Stimulated activated CD4-positive, alpha-beta T cell treated with anti-CD3 and anti-CD28 coated beads, Interleukin-2, amount 100 ng/mL, for 24 hours (primary cell): ENCODE results near the gene INPPL1.
A peak's percentile ranks its signal among the peaks of the same experiment; 100 is the strongest.
"Not testable (repeated sequence)": the region's sequence is repeated elsewhere in the genome, so short reads cannot be mapped to it uniquely, and the experiment has no call there.

ENCODE experiments used
- DNase-seq, 2 donors: peaks; one replicate each; pipeline ENCODE4 v3.0.0-alpha.2; 2020

The INPPL1 gene

GRCh38 chr11:72224564-72225410 lies at the start of gene INPPL1:
INPPL1 (plus strand) TSS chr11:72224767; CDS start chr11:72224985, 218 bp downstream.
- peak; percentile 54 to 58 for DNase-seq

GRCh38 chr11:72177656-72178055 lies 46.9 kb upstream of the INPPL1 start:
- no peak for DNase-seq

GRCh38 chr11:72179049-72179803 lies 45.3 kb upstream of the INPPL1 start:
- DNase-seq = no peak

DNA sequence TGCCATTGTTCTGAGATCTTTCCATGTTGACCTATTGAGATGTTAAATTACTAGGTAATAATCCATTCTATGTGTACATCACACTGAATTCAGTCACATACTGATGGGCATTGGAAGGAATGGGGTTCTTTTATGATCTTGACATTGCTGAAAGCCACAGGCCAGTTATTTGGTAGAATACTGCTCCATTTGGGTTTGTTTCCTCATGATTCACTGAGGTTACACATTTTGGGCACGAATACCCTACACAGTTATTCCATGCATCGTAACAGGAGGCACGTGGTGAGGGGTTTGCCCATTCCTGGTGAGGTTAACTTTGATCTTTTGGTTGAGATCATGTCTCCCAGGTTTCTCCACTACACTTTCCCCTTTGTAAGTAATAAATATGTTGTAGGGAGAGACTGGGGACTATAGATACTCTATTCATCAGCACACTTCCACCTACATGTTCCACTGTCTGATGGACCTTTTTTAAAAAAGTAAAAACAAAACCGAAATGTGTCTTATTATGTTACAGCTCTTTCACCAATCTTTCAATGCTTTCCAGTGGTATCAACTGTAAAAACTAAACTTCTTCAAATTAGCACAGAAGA lies 44.7 kb upstream of the INPPL1 start:
- DNase-seq = peak in 1 of 2 donors; percentile 9

GRCh38 chr11:72180892-72181552 lies 43.5 kb upstream of the INPPL1 start:
- not testable (repeated sequence) for DNase-seq

- not testable (repeated sequence) for DNase-seq
These were observed 43.0 kb upstream of the INPPL1 start for GRCh38 chr11:72181553-72181958.

DNA sequence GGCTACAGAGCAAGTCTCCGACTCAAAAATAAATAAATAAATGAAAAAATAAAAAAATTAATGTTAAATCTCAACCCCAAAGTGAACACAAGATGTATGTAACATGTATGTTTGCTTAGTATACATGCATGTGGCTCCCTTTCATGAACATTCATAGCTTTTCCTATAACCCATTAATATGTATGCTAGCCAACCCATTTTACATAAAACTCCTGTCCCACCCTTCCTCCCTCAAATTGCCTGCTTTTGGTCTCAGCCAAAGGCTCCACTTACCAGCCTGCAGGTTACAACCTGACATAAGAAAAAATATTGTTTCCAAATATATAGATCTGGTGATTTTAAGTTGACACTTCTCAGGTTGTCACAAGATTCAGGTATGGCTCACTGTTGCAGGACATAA lies 36.3 kb upstream of the INPPL1 start:
- no peak for DNase-seq

DNA sequence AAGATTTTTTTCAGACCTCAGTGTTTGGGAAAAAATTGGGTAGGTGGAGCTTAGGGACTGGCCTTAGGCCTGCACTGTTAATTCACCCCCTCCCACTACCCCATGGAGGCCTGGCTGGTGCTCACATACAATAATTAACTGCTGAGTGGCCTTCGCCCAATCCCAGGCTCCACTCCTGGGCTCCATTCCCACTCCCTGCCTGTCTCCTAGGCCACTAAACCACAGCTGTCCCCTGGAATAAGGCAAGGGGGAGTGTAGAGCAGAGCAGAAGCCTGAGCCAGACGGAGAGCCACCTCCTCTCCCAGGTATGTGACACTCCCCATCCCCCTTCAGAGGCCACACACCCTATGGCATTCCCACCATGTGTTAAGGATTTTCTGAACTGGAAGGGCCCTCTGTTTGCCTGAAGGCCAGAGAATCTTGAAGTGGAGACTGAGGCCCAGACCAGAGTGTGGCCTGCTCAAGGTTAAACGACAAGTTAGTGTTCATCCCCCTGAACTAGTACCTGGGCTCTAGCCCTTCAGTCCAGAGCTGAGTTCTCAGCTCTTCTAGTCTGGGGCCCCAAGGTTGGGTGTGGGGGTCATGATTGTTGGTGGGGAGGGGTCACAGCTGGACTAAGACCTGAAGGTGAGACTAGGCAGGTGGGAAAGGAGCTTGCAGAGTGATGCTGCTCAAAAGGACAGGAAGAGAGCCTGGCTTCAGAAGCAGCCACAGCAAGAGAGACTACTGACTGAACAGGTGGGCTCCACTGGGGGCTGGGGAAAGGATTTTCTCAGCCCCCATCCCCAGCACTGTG lies 34.9 kb upstream of the INPPL1 start:
- no peak for DNase-seq

- DNase-seq = no peak
These were observed 33.9 kb upstream of the INPPL1 start for GRCh38 chr11:72190631-72191071.

DNA sequence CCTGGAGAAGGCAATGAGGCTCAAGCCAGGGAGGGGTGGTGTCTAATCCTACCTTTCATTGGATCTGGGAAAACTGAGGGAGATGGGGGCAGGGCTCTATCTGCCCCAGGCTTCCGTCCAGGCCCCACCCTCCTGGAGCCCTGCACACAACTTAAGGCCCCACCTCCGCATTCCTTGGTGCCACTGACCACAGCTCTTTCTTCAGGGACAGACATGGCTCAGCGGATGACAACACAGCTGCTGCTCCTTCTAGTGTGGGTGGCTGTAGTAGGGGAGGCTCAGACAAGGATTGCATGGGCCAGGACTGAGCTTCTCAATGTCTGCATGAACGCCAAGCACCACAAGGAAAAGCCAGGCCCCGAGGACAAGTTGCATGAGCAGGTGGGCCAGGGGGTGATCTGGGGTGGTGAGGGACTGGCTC lies 32.6 kb upstream of the INPPL1 start, which contains the start of gene FOLR1:
TSS of gene FOLR1 (plus strand) at position 180 of the 421 bp plus-strand sequence. CDS start at position 214, 34 bp downstream.
- no peak for DNase-seq

- DNase-seq = no peak
These were observed 28.9 kb upstream of the INPPL1 start for GRCh38 chr11:72195518-72196270.

DNA sequence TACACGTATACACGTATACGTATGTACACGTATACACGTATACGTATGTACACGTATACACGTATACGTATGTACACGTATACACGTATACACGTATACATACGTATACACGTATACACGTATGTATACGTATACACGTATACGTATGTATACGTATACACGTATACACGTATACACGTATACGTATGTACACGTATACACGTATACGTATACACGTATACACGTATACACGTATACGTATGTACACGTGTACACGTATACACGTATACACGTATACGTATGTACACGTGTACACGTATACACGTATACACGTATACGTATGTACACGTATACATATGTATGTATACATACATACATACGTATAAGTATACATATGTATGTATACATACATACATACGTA lies 23.1 kb upstream of the INPPL1 start:
- not testable (repeated sequence) for DNase-seq

GRCh38 chr11:72202571-72202970 lies 22.0 kb upstream of the INPPL1 start:
- no peak for DNase-seq

DNA sequence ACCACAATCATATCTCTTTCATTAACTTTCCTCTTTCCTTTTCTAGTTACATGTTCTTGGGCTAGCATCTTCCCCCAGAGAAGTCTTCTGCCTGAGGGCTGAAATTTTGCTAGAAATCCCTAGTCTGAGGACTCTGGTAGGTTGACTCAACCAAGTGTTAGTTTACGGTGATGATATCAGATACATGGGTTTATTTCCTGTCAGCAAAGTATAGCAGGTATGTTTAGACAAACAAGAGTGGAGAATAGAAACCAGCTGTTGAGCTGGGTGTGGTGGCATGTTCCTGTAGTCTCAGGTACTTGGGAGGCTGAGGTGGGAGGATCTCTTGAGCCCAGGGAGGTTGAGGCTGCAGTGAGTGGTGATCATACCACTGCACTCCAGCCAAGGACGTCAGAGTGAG lies 21.4 kb upstream of the INPPL1 start:
- DNase-seq = no peak

GRCh38 chr11:72204886-72205285 lies 19.7 kb upstream of the INPPL1 start:
- no peak for DNase-seq

DNA sequence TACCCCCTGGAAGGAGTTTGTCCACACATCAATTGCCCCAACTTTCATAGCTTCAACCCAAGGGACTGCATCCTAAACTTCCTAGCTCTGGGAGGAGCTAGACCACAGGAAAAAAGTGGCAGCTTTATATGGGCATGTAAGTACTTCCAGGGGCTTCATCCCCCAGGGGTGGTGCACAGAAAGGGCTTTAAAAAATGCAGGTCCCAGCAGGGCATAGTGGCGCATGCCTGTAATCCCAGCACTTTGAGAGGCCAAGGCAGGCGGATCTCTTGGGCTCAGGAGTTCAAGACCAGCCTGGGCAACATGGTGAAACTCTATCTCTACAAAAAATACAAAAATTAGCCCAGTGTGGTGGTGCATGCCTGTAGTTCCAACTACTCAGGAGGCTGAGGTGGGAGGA lies 17.8 kb upstream of the INPPL1 start:
- DNase-seq = not testable (repeated sequence)

DNA sequence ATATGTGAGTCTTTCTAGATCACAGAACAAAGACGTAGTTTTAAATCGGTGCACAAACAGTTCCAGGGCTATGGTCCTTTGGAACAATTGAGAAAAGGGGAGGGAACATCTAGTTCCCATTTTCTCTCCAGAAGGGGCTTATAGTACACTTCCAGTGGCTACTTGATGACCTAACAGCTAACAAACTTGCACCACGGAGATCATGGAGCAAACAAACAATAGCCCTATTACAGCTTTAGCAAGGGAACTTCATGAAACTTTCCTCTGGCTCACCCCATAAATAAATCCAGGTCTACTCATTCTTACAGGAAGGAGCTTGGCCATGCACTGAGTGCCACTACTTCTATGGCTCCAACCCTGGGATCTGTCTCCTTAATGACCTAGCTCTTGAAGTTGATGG lies 16.3 kb upstream of the INPPL1 start:
- DNase-seq = no peak

GRCh38 chr11:72209101-72209500 lies 15.5 kb upstream of the INPPL1 start:
- no peak for DNase-seq

DNA sequence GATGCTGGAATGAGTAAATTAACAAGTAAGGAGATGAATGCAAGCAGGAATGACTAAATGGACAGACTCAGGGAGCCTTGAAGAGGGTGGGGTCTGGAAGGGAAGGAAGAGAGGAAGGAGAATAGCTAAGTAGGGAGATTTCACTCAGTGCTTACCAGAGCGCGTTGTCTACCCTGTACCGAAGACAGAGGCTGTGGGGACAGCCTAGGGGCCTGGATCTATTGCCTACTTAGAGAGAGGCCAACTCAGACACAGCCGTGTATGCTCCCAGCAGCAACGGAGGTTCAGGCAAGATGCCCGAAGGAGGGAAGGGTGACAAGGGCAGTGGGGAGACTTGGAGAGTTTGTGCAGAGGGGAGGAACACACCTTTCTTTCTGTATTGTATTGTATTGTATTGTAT lies 7.9 kb upstream of the INPPL1 start, which contains the start of gene FOLR2:
TSS of gene FOLR2 (plus strand) at position 157 of the 400 bp plus-strand sequence. CDS start 1,791 bp downstream, outside the sequence.
- DNase-seq = no peak

GRCh38 chr11:72217841-72218240 lies 6.7 kb upstream of the INPPL1 start:
- DNase-seq = no peak

- no peak for DNase-seq
These were observed 6.3 kb upstream of the INPPL1 start for GRCh38 chr11:72218251-72218745.
